C4-2B (cell line): Measurements from ENCODE around the gene SLC1A2.

ENCODE experiments used
- ZFX ChIP-seq: fragments of 450-650 bp; IDR thresholded peaks from 2 replicates; pipeline ENCODE4 v1.6.1; 2017
- TF ChIP-seq, protein P1 (sequence below): fragments of 450-650 bp; conservative IDR thresholded peaks from 2 replicates; pipeline ENCODE4 v1.5.1; 2017; ENCODE audit warnings: mild to moderate bottlenecking

GRCh38 chr11:35250621-35251020, 168.7 kb downstream of the SLC1A2 start:
- TF ChIP-seq, protein P1, sequence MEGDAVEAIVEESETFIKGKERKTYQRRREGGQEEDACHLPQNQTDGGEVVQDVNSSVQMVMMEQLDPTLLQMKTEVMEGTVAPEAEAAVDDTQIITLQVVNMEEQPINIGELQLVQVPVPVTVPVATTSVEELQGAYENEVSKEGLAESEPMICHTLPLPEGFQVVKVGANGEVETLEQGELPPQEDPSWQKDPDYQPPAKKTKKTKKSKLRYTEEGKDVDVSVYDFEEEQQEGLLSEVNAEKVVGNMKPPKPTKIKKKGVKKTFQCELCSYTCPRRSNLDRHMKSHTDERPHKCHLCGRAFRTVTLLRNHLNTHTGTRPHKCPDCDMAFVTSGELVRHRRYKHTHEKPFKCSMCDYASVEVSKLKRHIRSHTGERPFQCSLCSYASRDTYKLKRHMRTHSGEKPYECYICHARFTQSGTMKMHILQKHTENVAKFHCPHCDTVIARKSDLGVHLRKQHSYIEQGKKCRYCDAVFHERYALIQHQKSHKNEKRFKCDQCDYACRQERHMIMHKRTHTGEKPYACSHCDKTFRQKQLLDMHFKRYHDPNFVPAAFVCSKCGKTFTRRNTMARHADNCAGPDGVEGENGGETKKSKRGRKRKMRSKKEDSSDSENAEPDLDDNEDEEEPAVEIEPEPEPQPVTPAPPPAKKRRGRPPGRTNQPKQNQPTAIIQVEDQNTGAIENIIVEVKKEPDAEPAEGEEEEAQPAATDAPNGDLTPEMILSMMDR = no peak
- TF ChIP-seq ZFX = no peak
